Measurements from ENCODE around the gene XXYLT1.

The XXYLT1 gene

GRCh38 chr3:195044411-195044810, 226.5 kb downstream of the XXYLT1 start:
- H3K27ac ChIP-seq (ENCODE audit: low read depth, low read length): no peak overlapping the region
- no peak for TF ChIP-seq EZH2phosphoT487 (IDR thresholded peaks at IDR 0.05; ENCODE audit: borderline replicate concordance, low read length)
- TF ChIP-seq CTCF (IDR thresholded peaks at IDR 0.05; ENCODE audit: low read depth, low read length, poor library complexity, severe bottlenecking): no peak
- no peaks in the 10 kb centered on the region for H4K20me1 ChIP-seq (ENCODE audit: control insufficient read depth, insufficient read depth, low read depth, low read length)
- H3K27me3 ChIP-seq (ENCODE audit: control insufficient read depth, low read length): no peaks in the 10 kb centered on the region
- no peaks in the 10 kb centered on the region for H3K9me2 ChIP-seq (replicated peaks; ENCODE audit: control insufficient read depth, low read length)
- H3K4me2 ChIP-seq (ENCODE audit: low read length): no peak overlapping the region
- no peaks in the 10 kb centered on the region for H3K36me3 ChIP-seq (ENCODE audit: control insufficient read depth, low read length)
- no peaks in the 10 kb centered on the region for H3K9me3 ChIP-seq (ENCODE audit: control insufficient read depth, insufficient read depth, low read length)
- no peak overlapping the region for H3K4me3 ChIP-seq (ENCODE audit: low read length)
- no peaks in the 10 kb centered on the region for H3F3A ChIP-seq (ENCODE audit: control insufficient read depth, insufficient read depth)
- H3K79me2 ChIP-seq (ENCODE audit: control insufficient read depth, low read length): no peaks in the 10 kb centered on the region
- H3K4me1 ChIP-seq (ENCODE audit: control insufficient read depth, low read length): no peaks in the 10 kb centered on the region

- Histone ChIP-seq H3K36me3 (ENCODE audit: control insufficient read depth, low read length) (no peaks in the 10 kb centered on the region), H3K9me3 (ENCODE audit: control insufficient read depth, insufficient read depth, low read length) (no peaks in the 10 kb centered on the region), H3K4me2 (ENCODE audit: low read length) (no peak overlapping the region), H3F3A (ENCODE audit: control insufficient read depth, insufficient read depth) (no peaks in the 10 kb centered on the region), H3K9me2 (replicated peaks; ENCODE audit: control insufficient read depth, low read length) (no peaks in the 10 kb centered on the region), H3K27ac (ENCODE audit: low read depth, low read length) (no peak overlapping the region), H4K20me1 (ENCODE audit: control insufficient read depth, insufficient read depth, low read depth, low read length) (no peaks in the 10 kb centered on the region), H3K27me3 (ENCODE audit: control insufficient read depth, low read length) (no peaks in the 10 kb centered on the region), H3K4me1 (ENCODE audit: control insufficient read depth, low read length) (no peaks in the 10 kb centered on the region), H3K79me2 (ENCODE audit: control insufficient read depth, low read length) (no peaks in the 10 kb centered on the region), H3K4me3 (ENCODE audit: low read length) (no peak overlapping the region)
- TF ChIP-seq CTCF (IDR thresholded peaks at IDR 0.05; ENCODE audit: low read depth, low read length, poor library complexity, severe bottlenecking) (no peak), EZH2phosphoT487 (IDR thresholded peaks at IDR 0.05; ENCODE audit: borderline replicate concordance, low read length) (no peak)
Measured at GRCh38 chr3:195043607-195044339, 227.2 kb downstream of the XXYLT1 start.

- no peaks in the 10 kb centered on the region for H3K9me2 ChIP-seq (replicated peaks; ENCODE audit: control insufficient read depth, low read length)
- no peaks in the 10 kb centered on the region for H3F3A ChIP-seq (ENCODE audit: control insufficient read depth, insufficient read depth)
- H3K27ac ChIP-seq (ENCODE audit: low read depth, low read length): no peak overlapping the region
- no peaks in the 10 kb centered on the region for H3K9me3 ChIP-seq (ENCODE audit: control insufficient read depth, insufficient read depth, low read length)
- no peaks in the 10 kb centered on the region for H3K4me1 ChIP-seq (ENCODE audit: control insufficient read depth, low read length)
- H3K4me2 ChIP-seq (ENCODE audit: low read length): no peak overlapping the region
- no peaks in the 10 kb centered on the region for H3K79me2 ChIP-seq (ENCODE audit: control insufficient read depth, low read length)
- no peak overlapping the region for H3K4me3 ChIP-seq (ENCODE audit: low read length)
- no peaks in the 10 kb centered on the region for H3K36me3 ChIP-seq (ENCODE audit: control insufficient read depth, low read length)
- H4K20me1 ChIP-seq (ENCODE audit: control insufficient read depth, insufficient read depth, low read depth, low read length): no peaks in the 10 kb centered on the region
- TF ChIP-seq EZH2phosphoT487 (IDR thresholded peaks at IDR 0.05; ENCODE audit: borderline replicate concordance, low read length) (no peak), CTCF (IDR thresholded peaks at IDR 0.05; ENCODE audit: low read depth, low read length, poor library complexity, severe bottlenecking) (no peak)
- H3K27me3 ChIP-seq (ENCODE audit: control insufficient read depth, low read length): no peaks in the 10 kb centered on the region
Measured at GRCh38 chr3:195042743-195043606, 228.0 kb downstream of the XXYLT1 start.

All from DOHH2 (cell line).